K562 (cell line): Measurements from ENCODE around the gene YPEL5. TPM values are rescaled to one million over a fixed set of nuclear protein-coding genes. Genes with fewer than 3 reads are reported as not detected.

Source experiments
- ARID3B ChIP-seq: fragments of 250-450 bp; sonication (Bioruptor Pico); IDR thresholded peaks from 2 replicates; pipeline ENCODE4 v1.4.0; 2020; ENCODE audit warnings: borderline replicate concordance
- DDX20 ChIP-seq: fragments of 450-650 bp; IDR thresholded peaks from 2 replicates; pipeline ENCODE4 v1.6.1; 2016; ENCODE audit warnings: missing genetic modification characterization, low read depth, mild to moderate bottlenecking, missing compliant biosample characterization, moderate library complexity
- E2F4 ChIP-seq: sonication (generic); formaldehyde crosslinking; IDR thresholded peaks from 2 replicates; pipeline ENCODE4 v1.8.0; 2022; ENCODE audit warnings: mild to moderate bottlenecking, low read depth, missing genetic modification reagents
- FUS ChIP-seq: fragments of 200-400 bp; formaldehyde crosslinking; optimal IDR thresholded peaks from 2 replicates; pipeline ENCODE3; 2017; ENCODE audit warnings: low read depth, low read length
- NCOA6 ChIP-seq: fragments of 450-650 bp; IDR thresholded peaks from 2 replicates; pipeline ENCODE4 v1.6.1; 2017; ENCODE audit warnings: mild to moderate bottlenecking
- SRF ChIP-seq, 2 experiments: fragments of 250-450, 450-650 bp in 1 of 2; sonication (Bioruptor Pico) in 1 of 2; sonication (generic) in 1 of 2; formaldehyde crosslinking; IDR thresholded peaks; 2 replicates each; pipeline versions ENCODE4 v1.5.0 to v1.5.1; 2020 to 2022; ENCODE audit warnings: mild to moderate bottlenecking in 1 of 2, missing genetic modification reagents in 1 of 2
- THRA ChIP-seq: fragments of 450-650 bp; IDR thresholded peaks from 2 replicates; pipeline ENCODE4 v1.6.1; 2017; ENCODE audit warnings: mild to moderate bottlenecking, moderate library complexity
- XRCC4 ChIP-seq: IDR thresholded peaks from one replicate; pipeline ENCODE4 v1.6.1; 2011; ENCODE audit not compliant: insufficient read depth, insufficient read length; ENCODE audit errors: extremely low read depth
- ZBTB1 ChIP-seq: sonication (generic); formaldehyde crosslinking; IDR thresholded peaks from 2 replicates; pipeline ENCODE4 v1.8.1; 2023; ENCODE audit warnings: missing genetic modification reagents, low read depth, mild to moderate bottlenecking, borderline replicate concordance
- ZNF12 ChIP-seq: sonication (generic); formaldehyde crosslinking; IDR thresholded peaks from 2 replicates; pipeline ENCODE4 v1.4.0; 2020; ENCODE audit warnings: mild to moderate bottlenecking, missing genetic modification reagents
- ZNF143 ChIP-seq: sonication (generic); formaldehyde crosslinking; IDR thresholded peaks from 2 replicates; pipeline ENCODE4 v1.9.0; 2022; ENCODE audit warnings: mild to moderate bottlenecking, missing genetic modification reagents
- ZNF263 ChIP-seq: sonication (generic); formaldehyde crosslinking; IDR thresholded peaks from 2 replicates; pipeline ENCODE4 v1.8.0; 2022; ENCODE audit warnings: mild to moderate bottlenecking, missing genetic modification reagents, borderline replicate concordance
- ZNF318 ChIP-seq, 2 experiments: fragments of 450-650 bp; IDR thresholded peaks; 2 replicates each; pipeline ENCODE4 v1.6.1; 2016; ENCODE audit warnings: mild to moderate bottlenecking in 2 of 2, borderline replicate concordance in 1 of 2, low read depth in 1 of 2, moderate library complexity in 1 of 2
- ZNF76 ChIP-seq: fragments of 250-450 bp; sonication (Bioruptor Pico); IDR thresholded peaks from 2 replicates; pipeline ENCODE4 v1.4.0; 2020; ENCODE audit warnings: mild to moderate bottlenecking, moderate library complexity, borderline replicate concordance
- polyA plus RNA-seq, 8 experiments: library from polyadenylated mRNA; depleted of rRNA in 4 of 8; stranded (reverse) in 5 of 8; unstranded in 3 of 8; fragments of >200 nt; fragmentation: Nextera tagmentation in 2 of 8; fragmentation: Illumina TruSeq in 1 of 8; extraction: Ambion mirVana in 2 of 8; extraction: Trizol in 1 of 8; gene quantifications; 2 replicates each; pipeline versions ENCODE4 v1.2.1 to v1.2.3, GENCODE V29; 2011 to 2014; ENCODE audit warnings: inconsistent platforms in 1 of 8, missing spikeins in 1 of 8
- total RNA-seq, 7 experiments: library from RNA; depleted of rRNA in 6 of 7; stranded (reverse); fragments of >200 nt in 6 of 7; fragmentation: Illumina TruSeq in 2 of 7; extraction: Trizol in 2 of 7; gene quantifications; 2 replicates each; pipeline versions ENCODE4 v1.2.1 to v1.2.3, GENCODE V29; 2011 to 2021; ENCODE audit warnings: low replicate concordance in 1 of 7

YPEL5 gene
- total and polyA plus RNA-seq, 9 of the 15 experiments (the other 6 are each of a cell fraction or from before 2014, with no cell fraction given) = 5.4 to 34.4 (median 12.3) TPM

- no peak for TF ChIP-seq THRA
- no peak for TF ChIP-seq ARID3B (CRISPR knock-in tag)
- no peak for TF ChIP-seq NCOA6
- no peak for TF ChIP-seq SRF (CRISPR knock-in tag; IDR thresholded peaks at IDR 0.05)
- TF ChIP-seq ZNF143 = no peak
- no peak for TF ChIP-seq ZBTB1
- no peak for TF ChIP-seq DDX20 (tag)
- TF ChIP-seq E2F4 (CRISPR knock-in tag) = no peak
- no peak for TF ChIP-seq ZNF76 (CRISPR knock-in tag)
- TF ChIP-seq ZNF263 (CRISPR knock-in tag) = no peak
- TF ChIP-seq ZNF12 (CRISPR knock-in tag) = no peak
- no peak for TF ChIP-seq XRCC4
- no peak for TF ChIP-seq ZNF318 (IDR thresholded peaks at IDR 0.05; ENCODE audit: borderline replicate concordance in 1 of 2, low read depth in 1 of 2)
- no peak for TF ChIP-seq FUS
Observed at GRCh38 chr2:30147715-30148610, 1.2 kb downstream of the YPEL5 start (continued).
